ENCODE data around the gene PSMC5. TPM values are rescaled to one million over a fixed set of nuclear protein-coding genes. Genes with fewer than 3 reads are reported as not detected.
"Not testable (repeated sequence)": the region's sequence is repeated elsewhere in the genome, so short reads cannot be mapped to it uniquely, and the experiment has no call there.

PSMC5 gene
- total RNA-seq, 1 donor from 2014 or later = 50.5 TPM

DNA sequence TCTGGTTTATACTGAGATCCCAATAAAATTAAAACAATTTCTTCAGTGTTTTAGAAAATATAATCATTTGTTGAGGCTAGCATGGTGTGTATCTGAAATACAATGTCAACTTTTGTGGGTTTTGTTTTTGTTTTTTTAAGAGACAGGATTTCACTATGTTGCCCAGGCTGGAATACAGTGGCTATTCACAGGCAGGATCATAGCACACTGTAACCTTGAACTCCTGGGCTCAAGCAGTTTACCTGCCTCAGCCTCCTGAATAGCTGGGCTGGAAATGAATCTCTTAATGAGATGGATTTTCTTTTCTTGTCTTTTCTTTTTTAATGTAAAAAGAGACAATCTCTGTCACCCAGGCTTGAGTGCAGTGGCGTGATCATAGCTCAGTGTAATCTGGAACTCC is 41.1 kb upstream of the PSMC5 start:
- Histone ChIP-seq H3K27me3 (ENCODE audit: control insufficient read depth, insufficient read depth, low read length) (no peaks in the 10 kb centered on the region), H3K36me3 (ENCODE audit: control insufficient read depth, insufficient read depth, low read length) (peaks cover 5% of the 10 kb centered on the region), H3K4me3 (ENCODE audit: low read depth, low read length) (no peak overlapping the region)
- DNase-seq (ENCODE audit: low read depth) (no peak), FAIRE-seq (no peak)
- TF ChIP-seq, protein P1, sequence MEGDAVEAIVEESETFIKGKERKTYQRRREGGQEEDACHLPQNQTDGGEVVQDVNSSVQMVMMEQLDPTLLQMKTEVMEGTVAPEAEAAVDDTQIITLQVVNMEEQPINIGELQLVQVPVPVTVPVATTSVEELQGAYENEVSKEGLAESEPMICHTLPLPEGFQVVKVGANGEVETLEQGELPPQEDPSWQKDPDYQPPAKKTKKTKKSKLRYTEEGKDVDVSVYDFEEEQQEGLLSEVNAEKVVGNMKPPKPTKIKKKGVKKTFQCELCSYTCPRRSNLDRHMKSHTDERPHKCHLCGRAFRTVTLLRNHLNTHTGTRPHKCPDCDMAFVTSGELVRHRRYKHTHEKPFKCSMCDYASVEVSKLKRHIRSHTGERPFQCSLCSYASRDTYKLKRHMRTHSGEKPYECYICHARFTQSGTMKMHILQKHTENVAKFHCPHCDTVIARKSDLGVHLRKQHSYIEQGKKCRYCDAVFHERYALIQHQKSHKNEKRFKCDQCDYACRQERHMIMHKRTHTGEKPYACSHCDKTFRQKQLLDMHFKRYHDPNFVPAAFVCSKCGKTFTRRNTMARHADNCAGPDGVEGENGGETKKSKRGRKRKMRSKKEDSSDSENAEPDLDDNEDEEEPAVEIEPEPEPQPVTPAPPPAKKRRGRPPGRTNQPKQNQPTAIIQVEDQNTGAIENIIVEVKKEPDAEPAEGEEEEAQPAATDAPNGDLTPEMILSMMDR (IDR thresholded peaks at IDR 0.05; ENCODE audit: insufficient read depth, low read length, severe bottlenecking) = no peak

DNA sequence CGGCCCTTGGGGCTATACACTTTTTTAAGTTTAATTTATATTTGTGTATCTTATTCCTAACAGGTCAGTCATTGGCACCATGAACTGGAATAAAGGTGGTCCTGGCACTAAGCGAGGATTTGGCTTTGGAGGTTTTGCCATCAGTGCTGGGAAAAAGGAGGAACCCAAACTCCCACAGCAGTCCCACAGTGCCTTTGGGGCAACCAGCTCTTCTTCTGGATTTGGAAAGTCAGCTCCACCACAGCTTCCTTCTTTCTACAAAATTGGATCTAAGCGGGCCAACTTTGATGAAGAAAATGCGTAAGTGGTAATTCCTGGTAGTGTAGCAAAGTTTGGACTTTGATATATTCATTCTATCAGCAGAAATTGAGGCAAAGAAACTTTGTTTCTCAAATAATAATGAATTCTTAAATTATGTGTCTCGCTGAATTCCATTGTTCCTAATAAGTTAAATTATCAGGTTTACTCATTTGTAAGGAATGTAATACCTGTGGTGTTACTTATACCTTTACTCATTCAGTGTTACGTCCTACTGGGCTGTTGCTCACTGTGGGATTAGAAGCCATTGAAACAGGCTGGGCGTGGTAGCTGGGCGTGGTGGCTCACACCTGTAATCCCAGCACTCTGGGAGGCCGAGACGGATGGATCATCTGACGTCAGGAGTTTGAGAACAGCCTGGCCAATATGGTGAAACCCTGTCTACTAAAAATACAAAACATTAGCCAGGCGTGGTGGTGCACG is 40.1 kb upstream of the PSMC5 start:
- peaks cover 5% of the 10 kb centered on the region for H3K36me3 ChIP-seq (ENCODE audit: control insufficient read depth, insufficient read depth, low read length)
- TF ChIP-seq, protein P1 (IDR thresholded peaks at IDR 0.05; ENCODE audit: insufficient read depth, low read length, severe bottlenecking) = no peak
- H3K27me3 ChIP-seq (ENCODE audit: control insufficient read depth, insufficient read depth, low read length) = no peaks in the 10 kb centered on the region
- FAIRE-seq = no peak
- no peak overlapping the region for H3K4me3 ChIP-seq (ENCODE audit: low read depth, low read length)
- peak; percentile 94 for DNase-seq (ENCODE audit: low read depth)

GRCh38 chr17:63790057-63790456 is 37.2 kb upstream of the PSMC5 start:
- no peak overlapping the region for H3K4me3 ChIP-seq (ENCODE audit: low read depth, low read length)
- H3K27me3 ChIP-seq (ENCODE audit: control insufficient read depth, insufficient read depth, low read length) = no peaks in the 10 kb centered on the region
- peaks cover 9% of the 10 kb centered on the region for H3K36me3 ChIP-seq (ENCODE audit: control insufficient read depth, insufficient read depth, low read length)
- DNase-seq (ENCODE audit: low read depth) = no peak
- FAIRE-seq = no peak
- TF ChIP-seq, protein P1 (IDR thresholded peaks at IDR 0.05; ENCODE audit: insufficient read depth, low read length, severe bottlenecking) = no peak

DNA sequence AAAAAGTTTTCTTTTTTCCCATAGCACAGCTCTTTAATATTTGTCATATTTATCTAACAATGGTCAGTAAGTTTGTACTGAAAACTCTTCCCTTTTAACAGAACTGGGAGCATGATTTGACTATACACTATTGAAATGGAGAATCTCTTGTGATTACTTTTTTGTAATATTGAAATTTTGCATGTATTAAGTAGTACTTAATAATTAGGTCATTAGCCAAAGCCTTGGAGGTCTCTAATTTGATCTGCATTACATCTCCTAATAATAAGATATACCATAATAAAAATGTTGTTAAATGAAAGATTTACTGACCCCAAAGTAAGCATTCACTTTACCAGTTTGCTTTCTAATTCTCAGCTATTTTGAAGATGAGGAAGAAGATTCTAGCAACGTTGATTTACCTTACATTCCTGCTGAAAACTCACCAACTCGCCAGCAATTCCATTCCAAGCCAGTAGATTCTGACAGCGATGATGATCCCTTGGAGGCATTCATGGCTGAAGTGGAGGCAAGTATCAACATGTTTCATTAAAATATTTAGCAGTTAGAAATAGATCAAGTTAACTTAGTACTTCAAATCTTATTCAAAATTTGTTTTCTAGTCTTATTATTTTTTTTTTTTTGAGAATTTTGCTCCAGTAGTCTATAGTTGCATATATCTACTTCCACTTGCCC is 35.0 kb upstream of the PSMC5 start:
- FAIRE-seq (no peak), DNase-seq (ENCODE audit: low read depth) (peak; percentile 80)
- Histone ChIP-seq H3K27me3 (ENCODE audit: control insufficient read depth, insufficient read depth, low read length) (no peaks in the 10 kb centered on the region), H3K4me3 (ENCODE audit: low read depth, low read length) (no peak overlapping the region), H3K36me3 (ENCODE audit: control insufficient read depth, insufficient read depth, low read length) (peaks cover 15% of the 10 kb centered on the region)
- TF ChIP-seq, protein P1 (IDR thresholded peaks at IDR 0.05; ENCODE audit: insufficient read depth, low read length, severe bottlenecking) = no peak

- peaks cover 20% of the 10 kb centered on the region for H3K36me3 ChIP-seq (ENCODE audit: control insufficient read depth, insufficient read depth, low read length)
- not testable (repeated sequence) for FAIRE-seq; H3K27me3 ChIP-seq (ENCODE audit: control insufficient read depth, insufficient read depth, low read length); H3K4me3 ChIP-seq (ENCODE audit: low read depth, low read length); DNase-seq (ENCODE audit: low read depth)
These were observed 30.9 kb upstream of the PSMC5 start for GRCh38 chr17:63796375-63796774.

DNA sequence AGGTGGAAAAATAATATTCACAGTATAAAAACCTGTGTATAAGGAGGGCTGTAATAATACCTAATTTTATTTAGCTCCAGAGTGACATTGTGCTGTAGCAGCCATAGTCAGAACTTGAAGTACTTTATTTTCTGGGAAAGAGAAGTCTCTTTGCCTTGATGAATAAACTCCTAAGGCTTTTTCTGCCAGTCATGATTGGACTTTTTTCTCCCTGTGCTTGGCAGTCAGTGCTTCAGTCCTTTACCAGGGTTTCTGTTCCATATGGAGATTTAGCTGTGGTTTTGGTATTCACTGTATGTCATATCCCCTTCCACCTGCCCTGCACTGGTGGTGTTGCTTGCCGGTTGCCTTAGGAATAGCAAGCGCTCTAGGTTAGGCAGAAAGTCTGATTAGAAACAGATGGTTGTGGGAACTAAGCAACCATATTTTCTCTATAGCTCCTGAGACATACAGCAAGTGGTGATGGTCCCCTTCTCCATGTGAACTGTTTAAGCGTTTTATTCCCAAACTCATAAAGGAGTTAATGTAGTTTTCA is 28.6 kb upstream of the PSMC5 start:
- DNase-seq (ENCODE audit: low read depth) = no peak
- peaks cover 26% of the 10 kb centered on the region for H3K36me3 ChIP-seq (ENCODE audit: control insufficient read depth, insufficient read depth, low read length)
- no peak for FAIRE-seq
- H3K4me3 ChIP-seq (ENCODE audit: low read depth, low read length) = no peak overlapping the region
- TF ChIP-seq, protein P1 (IDR thresholded peaks at IDR 0.05; ENCODE audit: insufficient read depth, low read length, severe bottlenecking) = no peak
- no peaks in the 10 kb centered on the region for H3K27me3 ChIP-seq (ENCODE audit: control insufficient read depth, insufficient read depth, low read length)

All from bronchial epithelial cell (primary cell).